SU-DHL-6 (cell line): ENCODE measurements around the gene MIX23.
A peak's percentile ranks its signal among the peaks of the same experiment; 100 is the strongest.

Source experiments
- H2AFZ ChIP-seq: fragments of 200-600 bp; sonication (generic); 2 replicates; pipeline ENCODE4 v1.6.1; 2014; ENCODE audit warnings: low read depth, mild to moderate bottlenecking, moderate library complexity, mixed read lengths, antibody characterized with exemption, low read length; ENCODE audit not compliant: severe bottlenecking
- H3F3A ChIP-seq: fragments of 200-600 bp; shearing (Covaris generic); 2 replicates; pipeline ENCODE4 v1.6.0; 2016; ENCODE audit warnings: antibody characterized with exemption, mild to moderate bottlenecking; ENCODE audit not compliant: insufficient read depth
- H3K27ac ChIP-seq: fragments of 200-600 bp; sonication (generic); 2 replicates; pipeline ENCODE4 v1.5.1; 2016; ENCODE audit warnings: low read depth, mild to moderate bottlenecking, low read length, moderate library complexity, mixed read lengths
- H3K27me3 ChIP-seq: fragments of 200-600 bp; sonication (generic), shearing (Covaris generic); 2 replicates; pipeline ENCODE4 v1.6.0; 2014; ENCODE audit warnings: mild to moderate bottlenecking, low read length
- H3K36me3 ChIP-seq: fragments of 200-600 bp; sonication (generic); 2 replicates; pipeline ENCODE4 v1.6.1; 2014; ENCODE audit warnings: mild to moderate bottlenecking, low read length, mixed read lengths
- H3K4me2 ChIP-seq: fragments of 300-600, 200-600 bp; shearing (Covaris generic), sonication (generic); 2 replicates; pipeline ENCODE4 v1.6.0; 2014; ENCODE audit warnings: low read length, low read depth, mild to moderate bottlenecking; ENCODE audit not compliant: poor library complexity, severe bottlenecking
- H3K4me3 ChIP-seq: fragments of 200-600 bp; sonication (generic); 2 replicates; pipeline ENCODE4 v1.5.1; 2014; ENCODE audit warnings: antibody characterized with exemption, low read length, mild to moderate bottlenecking, mixed read lengths; ENCODE audit not compliant: insufficient read depth, poor library complexity, severe bottlenecking
- H3K79me2 ChIP-seq: fragments of 200-600 bp; sonication (generic); 2 replicates; pipeline ENCODE4 v1.6.1; 2014; ENCODE audit warnings: mild to moderate bottlenecking, low read length, moderate library complexity; ENCODE audit not compliant: insufficient read depth
- H3K9ac ChIP-seq: fragments of 200-600 bp; sonication (generic); 2 replicates; pipeline ENCODE4 v1.7.0; 2014; ENCODE audit warnings: mild to moderate bottlenecking, low read length
- H3K9me2 ChIP-seq: fragments of 200-600 bp; sonication (generic); replicated peaks from 2 replicates; pipeline ENCODE4 v1.6.1; 2014; ENCODE audit warnings: low read length; ENCODE audit not compliant: insufficient read depth
- H3K9me3 ChIP-seq: fragments of 200-600 bp; sonication (generic); 2 replicates; pipeline ENCODE4 v1.6.1; 2014; ENCODE audit warnings: low read length, mixed read lengths; ENCODE audit not compliant: insufficient read depth
- H4K20me1 ChIP-seq: fragments of 200-600 bp; sonication (generic); 2 replicates; pipeline ENCODE4 v1.6.1; 2014; ENCODE audit warnings: low read depth, mild to moderate bottlenecking, antibody characterized with exemption, low read length, moderate library complexity, mixed read lengths
- CTCF ChIP-seq: fragments of 200-600 bp; sonication (generic); IDR thresholded peaks from one replicate; pipeline ENCODE4 v1.5.1; 2017; ENCODE audit warnings: antibody characterized with exemption, mild to moderate bottlenecking, low read length, moderate library complexity; ENCODE audit not compliant: insufficient read depth, poor library complexity, severe bottlenecking
- EZH2phosphoT487 ChIP-seq: fragments of 200-600 bp; sonication (generic), shearing (Covaris generic); conservative IDR thresholded peaks from 2 replicates; pipeline ENCODE4 v1.6.1; 2018; ENCODE audit warnings: mild to moderate bottlenecking, antibody characterized with exemption, low read length, moderate library complexity, mixed read lengths

Gene MIX23

DNA sequence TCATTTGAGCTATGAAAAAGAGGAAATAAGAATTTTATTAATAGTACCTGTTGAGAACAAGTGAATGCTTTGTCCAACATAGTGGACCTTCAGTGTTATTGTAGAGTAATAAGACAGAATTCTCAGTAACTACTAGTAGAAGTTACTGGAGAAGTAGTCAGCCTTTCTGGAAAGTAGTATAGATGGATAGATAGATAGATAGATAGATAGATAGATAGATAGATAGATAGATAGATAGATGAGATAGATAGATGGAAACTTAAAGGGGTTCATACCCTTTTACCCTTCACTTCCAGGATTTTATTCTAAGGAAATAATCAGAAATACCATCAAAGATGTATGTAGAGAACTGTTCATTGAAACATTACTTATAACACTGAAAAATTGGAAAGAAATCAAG lies 6.2 kb upstream of the MIX23 start:
- Histone ChIP-seq H3K4me2 (no peak overlapping the region), H3K27ac (no peak overlapping the region), H3F3A (peaks cover 11% of the 10 kb centered on the region), H3K79me2 (peaks cover 49% of the 10 kb centered on the region), H3K9me3 (no peaks in the 10 kb centered on the region), H3K27me3 (no peaks in the 10 kb centered on the region), H3K9ac (no peak overlapping the region), H2AFZ (no peak overlapping the region), H3K36me3 (peaks cover 9% of the 10 kb centered on the region), H3K4me3 (no peak overlapping the region), H4K20me1 (0 out of 2 replicates have a peak, but pooled peaks cover 4% of the 10 kb centered on the region), H3K9me2 (no peaks in the 10 kb centered on the region)
- TF ChIP-seq CTCF (no peak), EZH2phosphoT487 (no peak)

GRCh38 chr3:122387709-122388108 lies 4.7 kb upstream of the MIX23 start:
- H3K27ac ChIP-seq: no peak overlapping the region
- H3K4me2 ChIP-seq: no peak overlapping the region
- no peaks in the 10 kb centered on the region for H3K27me3 ChIP-seq
- no peak overlapping the region for H2AFZ ChIP-seq
- H4K20me1 ChIP-seq: no peaks in the 10 kb centered on the region
- H3K4me3 ChIP-seq: no peak overlapping the region
- no peak overlapping the region for H3K9ac ChIP-seq
- no peaks in the 10 kb centered on the region for H3K9me2 ChIP-seq
- H3F3A ChIP-seq: peaks cover 11% of the 10 kb centered on the region
- no peaks in the 10 kb centered on the region for H3K9me3 ChIP-seq
- TF ChIP-seq CTCF (no peak), EZH2phosphoT487 (no peak)
- H3K79me2 ChIP-seq: peaks cover 57% of the 10 kb centered on the region
- peaks cover 9% of the 10 kb centered on the region for H3K36me3 ChIP-seq

GRCh38 chr3:122383771-122384697 lies 1.0 kb upstream of the MIX23 start, which contains the start of gene FAM162A:
FAM162A (plus strand) TSS chr3:122384182; CDS start chr3:122384266, 84 bp downstream.
- H3K4me3 ChIP-seq: peak within 1 kb of the TSS; percentile 86
- no peaks in the 10 kb centered on the region for H3K9me2 ChIP-seq
- H2AFZ ChIP-seq: peak within 1 kb of the TSS; percentile 78
- no peaks in the 10 kb centered on the region for H3K9me3 ChIP-seq
- H3F3A ChIP-seq: no peaks in the 10 kb centered on the region; the same call in 1 of the 2 replicates
- H4K20me1 ChIP-seq: no peaks in the 10 kb centered on the region
- TF ChIP-seq EZH2phosphoT487 (no peak), CTCF (peak; percentile 75)
- peaks cover 9% of the 10 kb centered on the region for H3K36me3 ChIP-seq
- peak within 1 kb of the TSS; percentile 76 for H3K9ac ChIP-seq
- H3K4me2 ChIP-seq: peak within 1 kb of the TSS; percentile 96
- H3K79me2 ChIP-seq: peaks cover 79% of the 10 kb centered on the region
- H3K27ac ChIP-seq: peak within 1 kb of the TSS; percentile 63
- no peaks in the 10 kb centered on the region for H3K27me3 ChIP-seq
